HEK293 (cell line): ENCODE data around the gene WWOX.
"Not testable (repeated sequence)": the region's sequence is repeated elsewhere in the genome, so short reads cannot be mapped to it uniquely, and the experiment has no call there.

Source experiments
- CTCF ChIA-PET: fragments of 350-600 bp; formaldehyde crosslinking; extraction: SDS; loops from one replicate; lab custom pipeline; 2021; ENCODE audit warnings: antibody characterized with exemption; lab: Yijun Ruan, JAX
- POLR2A ChIA-PET: fragments of 300-600 bp; formaldehyde crosslinking; extraction: SDS; loops from one replicate; lab custom pipeline; 2020; ENCODE audit warnings: antibody characterized with exemption, inconsistent platforms; lab: Yijun Ruan, JAX
- H3K27ac ChIP-seq: fragments of 200-500 bp; sonication (Bioruptor generic); 2 replicates; pipeline ENCODE4 v1.5.1; 2014; ENCODE audit warnings: low read depth, low read length, control low read depth, inconsistent platforms; ENCODE audit errors: extremely low read depth
- H3K36me3 ChIP-seq, 2 experiments: fragments of 200-500 bp in 1 of 2; sonication (Bioruptor generic) in 1 of 2; 1 replicate in 1 of 2; 2 replicates in 1 of 2; pipeline ENCODE4 v1.5.1; 2014 to 2017; ENCODE audit warnings: inconsistent platforms in 2 of 2, low read length in 2 of 2; ENCODE audit not compliant: control insufficient read depth in 2 of 2, insufficient read depth in 1 of 2
- H3K4me1 ChIP-seq: fragments of 200-500 bp; sonication (Bioruptor generic); 2 replicates; pipeline ENCODE4 v1.5.1; 2014; ENCODE audit warnings: mild to moderate bottlenecking, low read length, inconsistent platforms; ENCODE audit not compliant: control insufficient read depth, insufficient read depth
- H3K4me3 ChIP-seq: 2 replicates; pipeline ENCODE4 v1.5.1; 2011; ENCODE audit warnings: low read depth, mild to moderate bottlenecking, control low read depth, low read length, moderate library complexity
- H3K9me3 ChIP-seq: fragments of 200-500 bp; sonication (Bioruptor generic); 2 replicates; pipeline ENCODE4 v1.5.1; 2014; ENCODE audit warnings: low read depth, low read length, inconsistent platforms; ENCODE audit not compliant: control insufficient read depth, insufficient read depth
- BCL11A ChIP-seq: fragments of 450-650 bp; formaldehyde crosslinking; IDR thresholded peaks from 2 replicates; pipeline ENCODE4 v1.5.1; 2016; ENCODE audit warnings: low read depth, missing biosample characterization, missing genetic modification characterization
- KLF1 ChIP-seq: fragments of 450-650 bp; formaldehyde crosslinking; IDR thresholded peaks from 2 replicates; pipeline ENCODE4 v1.5.1; 2016; ENCODE audit warnings: missing biosample characterization, missing genetic modification characterization
- SALL2 ChIP-seq: fragments of 450-650 bp; formaldehyde crosslinking; IDR thresholded peaks from 2 replicates; pipeline ENCODE4 v1.5.0; 2017; ENCODE audit warnings: missing biosample characterization, mild to moderate bottlenecking, missing genetic modification characterization, borderline replicate concordance
- ZNF146 ChIP-seq: fragments of 450-650 bp; formaldehyde crosslinking; IDR thresholded peaks from 2 replicates; pipeline ENCODE4 v1.5.1; 2016; ENCODE audit warnings: missing biosample characterization, missing genetic modification characterization
- ZNF155 ChIP-seq: fragments of 450-650 bp; formaldehyde crosslinking; IDR thresholded peaks from 2 replicates; pipeline ENCODE4 v1.5.1; 2016; ENCODE audit warnings: missing biosample characterization, missing genetic modification characterization
- ZNF169 ChIP-seq: fragments of 450-650 bp; formaldehyde crosslinking; IDR thresholded peaks from 2 replicates; pipeline ENCODE4 v1.5.1; 2016; ENCODE audit warnings: missing biosample characterization, missing genetic modification characterization
- ZNF239 ChIP-seq: fragments of 450-650 bp; formaldehyde crosslinking; IDR thresholded peaks from 2 replicates; pipeline ENCODE4 v1.5.1; 2016; ENCODE audit warnings: missing biosample characterization, missing genetic modification characterization
- ZNF248 ChIP-seq: fragments of 450-650 bp; formaldehyde crosslinking; IDR thresholded peaks from 2 replicates; pipeline ENCODE4 v1.5.1; 2017; ENCODE audit warnings: missing biosample characterization, missing genetic modification characterization
- ZNF280D ChIP-seq: fragments of 450-650 bp; formaldehyde crosslinking; IDR thresholded peaks from 2 replicates; pipeline ENCODE4 v1.5.1; 2016; ENCODE audit warnings: missing biosample characterization, missing genetic modification characterization
- ZNF404 ChIP-seq: fragments of 450-650 bp; formaldehyde crosslinking; IDR thresholded peaks from 2 replicates; pipeline ENCODE4 v1.5.1; 2017; ENCODE audit warnings: missing biosample characterization, missing genetic modification characterization
- ZNF645 ChIP-seq: fragments of 450-650 bp; formaldehyde crosslinking; IDR thresholded peaks from 2 replicates; pipeline ENCODE4; 2016; ENCODE audit warnings: missing biosample characterization, missing genetic modification characterization
- ZNF660 ChIP-seq: fragments of 450-650 bp; IDR thresholded peaks from 2 replicates; pipeline ENCODE4 v1.5.1; 2018; ENCODE audit warnings: missing biosample characterization, mild to moderate bottlenecking, missing genetic modification characterization
- ZNF664 ChIP-seq: fragments of 450-650 bp; formaldehyde crosslinking; IDR thresholded peaks from 2 replicates; pipeline ENCODE4 v1.5.1; 2016; ENCODE audit warnings: missing biosample characterization, missing genetic modification characterization
- ZNF677 ChIP-seq: fragments of 450-650 bp; IDR thresholded peaks from 2 replicates; pipeline ENCODE4 v1.5.0; 2018; ENCODE audit warnings: missing biosample characterization, mild to moderate bottlenecking, missing genetic modification characterization, moderate library complexity
- ZNF692 ChIP-seq: fragments of 450-650 bp; formaldehyde crosslinking; IDR thresholded peaks from 2 replicates; pipeline ENCODE4 v1.5.1; 2016; ENCODE audit warnings: missing biosample characterization, missing genetic modification characterization
- ZNF792 ChIP-seq: fragments of 450-650 bp; formaldehyde crosslinking; IDR thresholded peaks from 2 replicates; pipeline ENCODE4 v1.5.1; 2016; ENCODE audit warnings: missing biosample characterization, missing genetic modification characterization
- ZSCAN30 ChIP-seq: fragments of 450-650 bp; IDR thresholded peaks from 2 replicates; pipeline ENCODE4 v1.5.1; 2018; ENCODE audit warnings: missing biosample characterization, mild to moderate bottlenecking, missing genetic modification characterization, moderate library complexity
- TF ChIP-seq, protein P1 (sequence below): fragments of 450-650 bp; formaldehyde crosslinking; IDR thresholded peaks from 2 replicates; pipeline ENCODE4 v1.5.1; 2017; ENCODE audit warnings: missing biosample characterization, missing genetic modification characterization

Gene WWOX

GRCh38 chr16:78690510-78690909, 591.1 kb downstream of the WWOX start (continued):
- TF ChIP-seq ZNF280D (tag by site-specific recombination) (no peak), ZNF146 (tag by site-specific recombination) (no peak), ZNF404 (tag by site-specific recombination) (no peak)

GRCh38 chr16:78691746-78692145, 592.3 kb downstream of the WWOX start:
- POLR2A ChIA-PET, H3K4me3 ChIP-seq, H3K27ac ChIP-seq, H3K4me1 ChIP-seq, H3K36me3 ChIP-seq, H3K9me3 ChIP-seq: not testable (repeated sequence)
- CTCF ChIA-PET = interaction anchor here (0.6 kb wide), 1 partner anchor 1609 kb away, joined by 3 read pairs; no protein-coding TSS in a partner anchor

DNA sequence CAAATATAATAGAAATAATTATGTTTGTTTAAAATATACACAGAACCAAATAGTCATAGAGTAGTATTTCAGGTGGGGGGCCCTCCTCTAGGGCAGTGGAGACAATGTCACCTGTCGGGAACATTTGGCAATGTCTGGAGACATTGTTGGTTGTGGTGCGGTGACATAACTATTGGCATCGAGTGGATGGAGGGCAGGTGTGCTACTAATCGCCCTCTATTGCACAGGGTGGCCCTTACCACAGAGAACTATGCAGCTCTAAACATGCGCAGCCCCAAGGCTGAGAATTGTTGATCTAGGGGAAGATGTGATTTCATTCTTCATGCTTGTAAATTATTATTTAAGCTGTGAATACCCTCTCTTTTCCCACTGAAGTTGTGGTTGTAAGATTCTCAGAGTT, 594.0 kb downstream of the WWOX start:
- CTCF ChIA-PET = interaction anchor here (0.7 kb wide), 1 partner anchor 266 kb away, joined by 3 read pairs; no protein-coding TSS in a partner anchor
- no peak for TF ChIP-seq ZNF169 (tag by site-specific recombination)
- TF ChIP-seq, protein P1, sequence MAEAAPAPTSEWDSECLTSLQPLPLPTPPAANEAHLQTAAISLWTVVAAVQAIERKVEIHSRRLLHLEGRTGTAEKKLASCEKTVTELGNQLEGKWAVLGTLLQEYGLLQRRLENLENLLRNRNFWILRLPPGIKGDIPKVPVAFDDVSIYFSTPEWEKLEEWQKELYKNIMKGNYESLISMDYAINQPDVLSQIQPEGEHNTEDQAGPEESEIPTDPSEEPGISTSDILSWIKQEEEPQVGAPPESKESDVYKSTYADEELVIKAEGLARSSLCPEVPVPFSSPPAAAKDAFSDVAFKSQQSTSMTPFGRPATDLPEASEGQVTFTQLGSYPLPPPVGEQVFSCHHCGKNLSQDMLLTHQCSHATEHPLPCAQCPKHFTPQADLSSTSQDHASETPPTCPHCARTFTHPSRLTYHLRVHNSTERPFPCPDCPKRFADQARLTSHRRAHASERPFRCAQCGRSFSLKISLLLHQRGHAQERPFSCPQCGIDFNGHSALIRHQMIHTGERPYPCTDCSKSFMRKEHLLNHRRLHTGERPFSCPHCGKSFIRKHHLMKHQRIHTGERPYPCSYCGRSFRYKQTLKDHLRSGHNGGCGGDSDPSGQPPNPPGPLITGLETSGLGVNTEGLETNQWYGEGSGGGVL = no peak
- TF ChIP-seq SALL2 (tag by site-specific recombination) = no peak
- no peak for TF ChIP-seq ZNF239 (tag by site-specific recombination)
- TF ChIP-seq ZNF155 (tag by site-specific recombination) = no peak
- no peak for TF ChIP-seq ZNF664 (tag by site-specific recombination)
- TF ChIP-seq ZNF248 (tag by site-specific recombination) = no peak
- H3K4me3 ChIP-seq = no peak overlapping the region

DNA sequence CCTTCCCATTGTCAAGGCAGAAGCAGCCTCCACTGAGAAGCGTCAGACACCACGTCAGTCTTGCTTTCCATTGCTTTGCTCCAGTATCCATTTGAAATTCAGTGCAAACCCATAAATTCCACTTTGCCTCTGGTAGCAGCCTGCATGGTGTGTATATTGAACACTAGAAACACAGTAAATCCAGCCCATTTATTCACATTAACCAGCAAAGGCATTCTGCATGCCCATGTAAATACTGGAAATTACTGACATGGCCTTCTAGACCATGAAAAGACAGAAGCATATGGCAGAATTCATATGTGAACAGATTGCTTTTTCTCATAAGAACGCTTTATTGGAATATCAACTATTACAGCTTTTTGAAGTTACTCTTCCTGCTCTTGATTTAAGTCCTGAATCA, 595.0 kb downstream of the WWOX start:
- no peak for TF ChIP-seq ZNF677 (tag by site-specific recombination)
- no peak for TF ChIP-seq ZNF660 (tag by site-specific recombination)
- TF ChIP-seq ZNF645 (tag by site-specific recombination) = no peak
- no peak for TF ChIP-seq KLF1 (tag by site-specific recombination)
- TF ChIP-seq ZSCAN30 (tag by site-specific recombination) = no peak
- no peak for TF ChIP-seq ZNF792 (tag by site-specific recombination)
- no peak for TF ChIP-seq ZNF692 (tag by site-specific recombination)
- no peak for TF ChIP-seq BCL11A
- Histone ChIP-seq H3K4me1 (no peaks in the 10 kb centered on the region), H3K36me3 (no peaks in the 10 kb centered on the region), H3K9me3 (no peaks in the 10 kb centered on the region), H3K27ac (no peak overlapping the region), H3K4me3 (no peak overlapping the region)
- CTCF ChIA-PET = no interaction called here
- POLR2A ChIA-PET = no interaction called here

More for the DNA sequence above, 594.0 kb downstream of the WWOX start:
- POLR2A ChIA-PET = no interaction called here
- H3K9me3 ChIP-seq = no peaks in the 10 kb centered on the region
- H3K4me1 ChIP-seq = no peaks in the 10 kb centered on the region
- no peak overlapping the region for H3K27ac ChIP-seq
- H3K36me3 ChIP-seq = no peaks in the 10 kb centered on the region
